Stimulated activated CD4-positive, alpha-beta T cell treated with anti-CD3 and anti-CD28 coated beads, Interleukin-2, amount 100 ng/mL, for 24 hours (primary cell): ENCODE results near the gene CAPG.

Source experiments
- DNase-seq, 2 donors: peaks; one replicate each; pipeline ENCODE4 v3.0.0-alpha.2; 2020

Gene CAPG

DNA sequence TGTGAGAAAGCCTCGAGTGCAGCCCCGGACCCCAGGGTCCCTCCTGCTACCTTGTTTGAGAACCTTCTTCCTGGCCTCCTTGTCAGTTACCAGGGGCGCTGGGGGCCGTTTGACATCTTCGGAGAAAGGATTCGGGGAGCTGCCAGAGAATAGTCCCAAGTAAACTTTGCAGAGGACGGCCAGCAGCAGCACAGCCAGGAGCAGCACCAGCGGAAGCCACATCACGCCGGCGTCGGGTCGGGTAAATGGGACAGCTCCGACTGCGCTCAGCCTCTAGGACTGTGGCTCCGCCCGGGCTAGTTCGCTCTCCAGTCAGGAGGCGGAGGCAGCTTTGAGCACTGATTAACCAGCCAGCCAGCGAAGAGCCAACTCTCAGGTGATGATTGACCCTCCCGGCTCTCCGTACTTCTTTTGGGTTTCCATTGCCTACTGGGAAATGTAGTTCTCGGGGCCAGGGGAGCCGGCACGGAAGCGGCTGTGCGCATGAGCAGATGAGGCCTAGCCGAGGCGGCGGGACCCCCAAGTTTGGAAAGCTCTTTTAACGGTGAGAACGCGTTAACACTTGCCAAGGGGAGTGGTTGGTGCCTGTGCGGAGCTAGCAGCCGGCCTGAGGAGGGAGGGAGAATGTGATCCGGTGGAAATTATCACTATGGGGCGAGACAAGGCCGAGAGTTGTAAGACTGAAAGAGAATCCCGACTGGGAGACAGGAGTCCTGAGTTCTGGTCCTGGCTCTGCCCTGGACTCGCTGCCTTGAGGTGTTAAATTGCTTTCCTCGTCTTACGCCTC, 55.7 kb downstream of the CAPG start, which contains the start of the genes ELMOD3 and RETSAT:
Gene ELMOD3 (plus strand): TSS at position 484 of the 787 bp plus-strand sequence. CDS start 2,430 bp downstream, outside the sequence.
Gene RETSAT (minus strand): TSS at position 243 of the 787 bp plus-strand sequence. CDS start 21 bp downstream, at position 222.
- DNase-seq: peak; percentile 93 to 96

DNA sequence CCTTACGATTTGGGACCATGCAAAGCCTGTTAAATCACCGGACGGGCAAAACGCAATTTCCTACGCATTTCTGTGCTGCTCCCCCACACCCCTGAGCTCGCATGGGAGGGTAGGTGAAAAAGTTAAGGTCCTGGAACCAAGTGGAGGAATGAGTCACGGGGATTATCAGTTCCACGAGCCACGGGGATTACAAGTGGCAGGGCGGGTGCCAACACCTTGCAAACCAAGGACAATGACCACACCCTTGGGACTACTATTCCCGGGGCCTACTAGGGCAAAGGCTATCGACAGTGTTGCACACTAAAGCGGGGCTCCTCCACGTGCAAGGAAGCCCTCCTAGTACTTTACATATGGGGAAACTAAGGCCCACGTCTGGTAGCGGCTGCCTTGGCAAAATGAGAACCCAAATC, 56.3 kb downstream of the CAPG start:
- DNase-seq: peak; percentile 19 to 29

DNA sequence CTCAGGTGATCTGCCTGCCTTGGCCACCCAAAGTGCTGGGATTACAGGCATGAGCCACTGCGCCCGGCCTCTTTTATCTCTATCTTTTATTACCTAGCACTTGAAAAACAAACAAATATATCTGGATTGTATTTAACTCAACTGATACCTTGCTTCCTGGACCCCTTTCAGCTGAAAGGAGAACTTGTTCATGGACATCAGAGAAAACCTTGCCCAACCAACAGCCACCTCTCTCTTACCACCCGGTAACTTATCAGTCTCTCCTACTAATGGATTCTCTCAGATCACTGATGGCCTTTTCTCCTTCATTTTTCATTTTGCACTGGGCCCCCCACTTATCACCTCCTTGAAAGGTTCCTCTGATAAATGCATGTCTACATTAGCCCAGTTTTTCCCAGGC, 62.6 kb downstream of the CAPG start:
- no peak for DNase-seq
